IMR-90 (cell line): ENCODE measurements around the gene ULBP1. TPM values are rescaled to one million over a fixed set of nuclear protein-coding genes. Genes with fewer than 3 reads are reported as not detected.

Experiments
- ATAC-seq: fragments of 200-7000 bp; cut with Tn5 transposase; 2 replicates; pipeline ENCODE4 v1.9.1; 2020; ENCODE audit warnings: low read depth, mild to moderate bottlenecking, moderate library complexity
- BruUV-seq: library from RNA; stranded (reverse); fragments of 400-500 nt; replicated peaks from 2 replicates; lab custom pipeline; 2021; lab: Mats Ljungman, UMichigan
- CTCF ChIA-PET: fragments of 300-600 bp; formaldehyde crosslinking; extraction: SDS; loops from one replicate; lab custom pipeline; 2021; ENCODE audit warnings: antibody characterized with exemption; lab: Yijun Ruan, JAX
- POLR2A ChIA-PET: fragments of 300-600 bp; sonication (Branson Sonifier 250); formaldehyde crosslinking; loops from one replicate; lab custom pipeline; 2022; ENCODE audit warnings: antibody characterized with exemption; ENCODE audit not compliant: unreplicated experiment; lab: Charles Lee
- DNase-seq: peaks from one replicate; pipeline ENCODE4 v3.0.0; 2013
- H2AFZ ChIP-seq: replicated peaks from 2 replicates; pipeline ENCODE3; 2013; ENCODE audit warnings: low read length, mild to moderate bottlenecking; ENCODE audit not compliant: poor library complexity
- H2AK5ac ChIP-seq: 2 replicates; pipeline ENCODE4 v1.6.1; 2013; ENCODE audit warnings: low read depth, low read length, inconsistent platforms
- H2AK9ac ChIP-seq: replicated peaks from 2 replicates; pipeline ENCODE3; 2013; ENCODE audit warnings: mild to moderate bottlenecking, low read depth, low read length, moderate library complexity; ENCODE audit not compliant: poor library complexity
- H2BK120ac ChIP-seq: 2 replicates; pipeline ENCODE4 v1.6.1; 2013; ENCODE audit warnings: low read depth, low read length, inconsistent platforms
- H2BK15ac ChIP-seq: 3 replicates; pipeline ENCODE4 v1.6.1; 2013; ENCODE audit warnings: low read depth, low read length, inconsistent platforms
- H2BK20ac ChIP-seq: 2 replicates; pipeline ENCODE4 v1.6.1; 2013; ENCODE audit warnings: low read depth, mild to moderate bottlenecking, inconsistent platforms, low read length, moderate library complexity
- H2BK5ac ChIP-seq: 2 replicates; pipeline ENCODE4 v1.6.1; 2013; ENCODE audit warnings: mild to moderate bottlenecking, low read depth, low read length, inconsistent platforms; ENCODE audit not compliant: poor library complexity, severe bottlenecking
- H3K14ac ChIP-seq: replicated peaks from 2 replicates; pipeline ENCODE4 v1.6.1; 2013; ENCODE audit warnings: low read depth, low read length, inconsistent platforms
- H3K18ac ChIP-seq: 2 replicates; pipeline ENCODE4 v1.6.1; 2013; ENCODE audit warnings: low read depth, low read length, control low read depth
- H3K23ac ChIP-seq: 2 replicates; pipeline ENCODE4 v1.6.1; 2013; ENCODE audit warnings: low read depth, low read length, inconsistent platforms
- H3K27ac ChIP-seq: 2 replicates; pipeline ENCODE4 v1.5.1; 2013; ENCODE audit warnings: mild to moderate bottlenecking, control low read depth, low read length; ENCODE audit not compliant: insufficient read depth
- H3K27me3 ChIP-seq: 2 replicates; pipeline ENCODE4 v1.6.1; 2013; ENCODE audit warnings: low read length; ENCODE audit not compliant: control insufficient read depth, insufficient read depth
- H3K36me3 ChIP-seq: 2 replicates; pipeline ENCODE4 v1.6.1; 2013; ENCODE audit warnings: low read length, mixed read lengths; ENCODE audit not compliant: control insufficient read depth, insufficient read depth
- H3K4ac ChIP-seq: 2 replicates; pipeline ENCODE4 v1.6.1; 2013; ENCODE audit warnings: low read depth, low read length, inconsistent platforms
- H3K4me1 ChIP-seq: 2 replicates; pipeline ENCODE4 v1.6.1; 2013; ENCODE audit warnings: low read length, mixed read lengths; ENCODE audit not compliant: control insufficient read depth, insufficient read depth
- H3K4me2 ChIP-seq: 2 replicates; pipeline ENCODE4 v1.6.1; 2013; ENCODE audit warnings: low read depth, mild to moderate bottlenecking, control low read depth, low read length, moderate library complexity
- H3K4me3 ChIP-seq: 2 replicates; pipeline ENCODE4 v1.5.1; 2013; ENCODE audit warnings: low read depth, mild to moderate bottlenecking, control low read depth, low read length, moderate library complexity; ENCODE audit not compliant: insufficient read depth
- H3K56ac ChIP-seq: 2 replicates; pipeline ENCODE4 v1.6.1; 2013; ENCODE audit warnings: low read length, inconsistent platforms; ENCODE audit not compliant: insufficient read depth; ENCODE audit errors: extremely low read depth
- H3K79me1 ChIP-seq, 2 experiments: 2 replicates each; pipeline ENCODE4 v1.6.1; 2013; ENCODE audit warnings: low read length in 2 of 2, inconsistent platforms in 1 of 2, low read depth in 1 of 2
- H3K9ac ChIP-seq: 2 replicates; pipeline ENCODE4 v1.6.1; 2013; ENCODE audit warnings: low read depth, low read length, control low read depth
- H3K9me1 ChIP-seq: 2 replicates; pipeline ENCODE4 v1.6.1; 2013; ENCODE audit warnings: low read length, inconsistent platforms; ENCODE audit not compliant: insufficient read depth
- H3K9me3 ChIP-seq: 2 replicates; pipeline ENCODE4 v1.6.1; 2013; ENCODE audit warnings: low read length; ENCODE audit not compliant: control insufficient read depth, insufficient read depth
- H4K20me1 ChIP-seq: 2 replicates; pipeline ENCODE4 v1.6.1; 2013; ENCODE audit warnings: low read length, inconsistent platforms; ENCODE audit not compliant: insufficient read depth
- H4K5ac ChIP-seq: 2 replicates; pipeline ENCODE4 v1.6.1; 2013; ENCODE audit warnings: mild to moderate bottlenecking, low read depth, low read length, control low read depth
- H4K8ac ChIP-seq, 2 experiments: 2 replicates each; pipeline ENCODE4 v1.6.1; 2013; ENCODE audit warnings: low read depth in 2 of 2, low read length in 2 of 2, control low read depth in 1 of 2, inconsistent platforms in 1 of 2
- H4K91ac ChIP-seq: 2 replicates; pipeline ENCODE4 v1.6.1; 2013; ENCODE audit warnings: low read depth, low read length, inconsistent platforms; ENCODE audit not compliant: insufficient read depth
- CTCF ChIP-seq: conservative IDR thresholded peaks from 2 replicates; pipeline ENCODE4 v1.5.1; 2012; ENCODE audit warnings: mild to moderate bottlenecking, low read depth, low read length, improper control_type of control experiment
- MAZ ChIP-seq: IDR thresholded peaks from 2 replicates; pipeline ENCODE4 v1.6.1; 2012; ENCODE audit warnings: low read depth, mild to moderate bottlenecking, low read length, improper control_type of control experiment, moderate library complexity, borderline replicate concordance
- POLR2A ChIP-seq: IDR thresholded peaks from 2 replicates; pipeline ENCODE4 v1.6.1; 2012; ENCODE audit warnings: mild to moderate bottlenecking, low read depth, low read length
- RAD21 ChIP-seq: IDR thresholded peaks from 2 replicates; pipeline ENCODE4 v1.6.1; 2012; ENCODE audit warnings: low read length, improper control_type of control experiment
- SMC3 ChIP-seq: fragments of 150-350 bp; IDR thresholded peaks from 2 replicates; pipeline ENCODE4 v1.6.1; 2016; ENCODE audit warnings: low read depth, mild to moderate bottlenecking, antibody characterized with exemption, low read length, moderate library complexity
- USF2 ChIP-seq: fragments of 150-350 bp; IDR thresholded peaks from 2 replicates; pipeline ENCODE4 v1.6.1; 2017; ENCODE audit warnings: mild to moderate bottlenecking, antibody characterized with exemption, low read length, low read depth
- WGBS, 2 experiments: methylation state at CpG; one replicate each; pipeline versions ENCODE4 v1.1.5 to v1.1.7; 2013; ENCODE audit warnings: missing lambda C conversion rate in 2 of 2; ENCODE audit not compliant: insufficient read length in 1 of 2; ENCODE audit errors: extremely low coverage in 2 of 2; 5-methylcytosine and 5-hydroxymethylcytosine counted together
- dilution Hi-C: fragments of 300-500 bp; cut with HindIII; formaldehyde crosslinking; loops from one replicate; pipeline ENCODE4 v1.14.3; 2018; ENCODE audit warnings: low sequenced_read_pairs; ENCODE audit not compliant: unreplicated experiment
- in situ Hi-C: fragments of 300-500 bp; cut with MboI; formaldehyde crosslinking; loops from 3 replicates; pipeline ENCODE4 v1.14.3; 2019; ENCODE audit warnings: low sequenced_read_pairs, inconsistent platforms, mixed read lengths
- intact Hi-C: fragments of 100-400 bp; cut with micrococcal nuclease; formaldehyde crosslinking; loops from 2 replicates; pipeline ENCODE4 v1.10.0; 2022
- polyA plus RNA-seq, 3 experiments: library from polyadenylated mRNA; depleted of rRNA; stranded (reverse); fragments of >200 nt; gene quantifications; 2 replicates each; pipeline ENCODE4 v1.2.3, GENCODE V29; 2012; ENCODE audit warnings: low replicate concordance in 1 of 3
- total RNA-seq: library from RNA; depleted of rRNA; stranded (reverse); fragments of >200 nt; gene quantifications from 2 replicates; pipeline ENCODE4 v1.2.3, GENCODE V29; 2012

ULBP1 gene
- total and polyA plus RNA-seq, 2 of the 4 experiments (the other 2 are of a cell fraction) = 0.18 to 0.87 TPM

GRCh38 chr6:149925974-149926777 is 37.6 kb upstream of the ULBP1 start:
- peaks cover 2% of the 10 kb centered on the region; the same call in 1 of the 2 replicates for H3K4me1 ChIP-seq
- TF ChIP-seq CTCF (peak; percentile 92), USF2 (no peak), MAZ (peak; percentile 54; the same call in 1 of the 2 replicates), SMC3 (peak; percentile 94), POLR2A (no peak), RAD21 (peak; percentile 92)
- POLR2A ChIA-PET = no interaction called here
- intact Hi-C loops (loop anchor here (1.0 kb wide), 4 partner anchors 62 to 380 kb away; partner anchors contain the start of genes LRP11 and PPIL4), in situ Hi-C loops (loop anchor here (10.0 to 25.0 kb wide), 3 partner anchors 201 to 411 kb away; partner anchors contain the start of gene PPIL4), dilution Hi-C loops (no loop called here)
- no peak overlapping the region for H2BK15ac ChIP-seq
- peak; percentile 84 for ATAC-seq
- H3K56ac ChIP-seq = peak overlapping the region; percentile 76
- H3K18ac ChIP-seq = no peak overlapping the region
- peak overlapping the region; percentile 92 to 97 for H4K8ac ChIP-seq
- peak overlapping the region; percentile 89 for H2AK9ac ChIP-seq
- peak overlapping the region; percentile 72 for H3K4ac ChIP-seq
- DNase-seq = peak; percentile 66
- H3K9me1 ChIP-seq = no peaks in the 10 kb centered on the region
- peak overlapping the region; percentile 21; the same call in 1 of the 2 replicates for H3K9ac ChIP-seq
- peak overlapping the region; percentile 49; the same call in 1 of the 2 replicates for H4K91ac ChIP-seq
- H3K36me3 ChIP-seq = no peaks in the 10 kb centered on the region
- no peak overlapping the region; the same call in 1 of the 2 replicates for H2BK20ac ChIP-seq
- WGBS, 2 experiments = 5% methylated on average over 10 of the region's 31 CpGs; no CpG with 5 or more reads in 1 of the 2 experiments
- peak overlapping the region; percentile 32 for H3K4me3 ChIP-seq
- peak overlapping the region; percentile 15; the same call in 1 of the 2 replicates for H4K5ac ChIP-seq
- peaks cover 13% of the 10 kb centered on the region for H3K27me3 ChIP-seq
- H4K20me1 ChIP-seq = no peaks in the 10 kb centered on the region
- no TSS peak for BruUV-seq
- H3K27ac ChIP-seq = no peak overlapping the region
- peak overlapping the region; percentile 97 for H2AFZ ChIP-seq
- H2BK120ac ChIP-seq = peak overlapping the region; percentile 66
- no peak overlapping the region for H2AK5ac ChIP-seq
- CTCF ChIA-PET = interaction anchor here (1.1 to 1.4 kb wide), 2 partner anchors 9 to 92 kb away, joined by 3 to 4 read pairs; no protein-coding TSS in a partner anchor
- H3K4me2 ChIP-seq = peak overlapping the region; percentile 81
- H3K9me3 ChIP-seq = no peaks in the 10 kb centered on the region
- no peak overlapping the region for H3K23ac ChIP-seq
- no peak overlapping the region for H2BK5ac ChIP-seq
- H3K79me1 ChIP-seq = no peaks in the 10 kb centered on the region
- 0 out of 2 replicates have a peak overlapping the region, but pooled peaks have one; percentile 78 for H3K14ac ChIP-seq
